ENCODE measurements around the gene FAM118A. TPM values are rescaled to one million over a fixed set of nuclear protein-coding genes. Genes with fewer than 3 reads are reported as not detected.

Gene FAM118A
- total and polyA plus RNA-seq, 2 experiments from 2014 or later: 11.9 to 20.3 TPM

Other genes with a start within 250 kb of the FAM118A start
- 96.6 and 97.4 TPM in 2 replicates for gene NUP50, start 146.0 kb upstream of the FAM118A start, total RNA-seq (2014; rRNA removed; shearing (Covaris generic))
- 43.7 and 45.9 TPM in 2 replicates for gene NUP50, start 146.0 kb upstream of the FAM118A start, polyA plus RNA-seq (2016; fragmentation: Nextera tagmentation; extraction: Ambion mirVana)
- 78.6 and 81.8 TPM in 2 replicates for gene KIAA0930, start 69.0 kb upstream of the FAM118A start, total RNA-seq (2014; rRNA removed; shearing (Covaris generic))
- gene KIAA0930, start 69.0 kb upstream of the FAM118A start, polyA plus RNA-seq (2016; fragmentation: Nextera tagmentation; extraction: Ambion mirVana): 15.0 and 19.1 TPM in 2 replicates
- 0.89 TPM in 1 of 2 replicates, not detected in the other for gene UPK3A, start 25.0 kb upstream of the FAM118A start, total RNA-seq (2014; rRNA removed; shearing (Covaris generic))
- gene UPK3A, start 25.0 kb upstream of the FAM118A start, polyA plus RNA-seq (2016; fragmentation: Nextera tagmentation; extraction: Ambion mirVana): 0.47 and 1.1 TPM in 2 replicates
- not detected in 2 replicates for gene SMC1B, start 103.7 kb downstream of the FAM118A start, total RNA-seq (2014; rRNA removed; shearing (Covaris generic))
- gene SMC1B, start 103.7 kb downstream of the FAM118A start, polyA plus RNA-seq (2016; fragmentation: Nextera tagmentation; extraction: Ambion mirVana): 0.10 and 0.16 TPM in 2 replicates
- 2.2 TPM in 2 replicates for gene RIBC2, start 103.8 kb downstream of the FAM118A start, total RNA-seq (2014; rRNA removed; shearing (Covaris generic))
- 1.8 and 2.8 TPM in 2 replicates for gene RIBC2, start 103.8 kb downstream of the FAM118A start, polyA plus RNA-seq (2016; fragmentation: Nextera tagmentation; extraction: Ambion mirVana)
- 134 and 137 TPM in 2 replicates for gene FBLN1, start 192.9 kb downstream of the FAM118A start, total RNA-seq (2014; rRNA removed; shearing (Covaris generic))
- 88.4 and 90.1 TPM in 2 replicates for gene FBLN1, start 192.9 kb downstream of the FAM118A start, polyA plus RNA-seq (2016; fragmentation: Nextera tagmentation; extraction: Ambion mirVana)